Measurements from ENCODE around the gene TNNC2. TPM values are rescaled to one million over a fixed set of nuclear protein-coding genes. Genes with fewer than 3 reads are reported as not detected.
"Not testable (repeated sequence)": the region's sequence is repeated elsewhere in the genome, so short reads cannot be mapped to it uniquely, and the experiment has no call there.

Gene TNNC2
- total and polyA plus RNA-seq, 9 of the 15 experiments (the other 6 are each of a cell fraction or from before 2014, with no cell fraction given): not detected

DNA sequence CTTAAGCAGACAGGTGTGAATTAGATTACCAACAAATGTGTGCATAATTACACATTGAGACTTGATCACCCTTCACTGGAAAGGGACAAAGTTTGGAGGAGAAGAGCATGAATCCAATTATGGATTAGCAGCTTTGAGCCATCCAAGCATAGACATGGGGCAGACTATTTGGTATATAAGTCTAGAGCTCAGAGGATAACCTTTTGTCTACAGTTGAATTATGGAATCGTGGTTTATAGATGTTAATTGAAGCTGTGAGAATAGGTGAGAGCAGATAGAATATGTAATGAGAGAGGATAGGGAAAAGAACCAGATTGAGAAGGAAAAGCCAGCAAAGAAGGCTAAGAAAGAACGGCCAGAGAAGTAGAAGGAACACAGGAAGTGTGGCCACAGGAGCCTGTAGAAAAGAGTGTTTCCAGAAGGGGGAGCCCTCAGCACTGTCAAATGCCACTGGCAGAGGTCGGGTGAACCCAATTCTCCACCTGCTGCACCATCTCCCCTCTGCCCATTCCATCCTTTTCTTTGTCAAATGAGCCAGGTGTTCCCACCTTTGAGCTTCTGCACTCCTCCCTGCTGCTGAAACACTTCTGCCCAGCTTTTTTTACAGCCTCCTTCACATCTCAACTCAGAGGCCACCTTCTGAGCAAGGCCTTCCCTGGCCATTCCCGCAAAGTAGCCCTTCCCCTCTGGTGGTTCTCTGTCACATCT, 28.0 kb downstream of the TNNC2 start (continued):
- TF ChIP-seq, protein P1, sequence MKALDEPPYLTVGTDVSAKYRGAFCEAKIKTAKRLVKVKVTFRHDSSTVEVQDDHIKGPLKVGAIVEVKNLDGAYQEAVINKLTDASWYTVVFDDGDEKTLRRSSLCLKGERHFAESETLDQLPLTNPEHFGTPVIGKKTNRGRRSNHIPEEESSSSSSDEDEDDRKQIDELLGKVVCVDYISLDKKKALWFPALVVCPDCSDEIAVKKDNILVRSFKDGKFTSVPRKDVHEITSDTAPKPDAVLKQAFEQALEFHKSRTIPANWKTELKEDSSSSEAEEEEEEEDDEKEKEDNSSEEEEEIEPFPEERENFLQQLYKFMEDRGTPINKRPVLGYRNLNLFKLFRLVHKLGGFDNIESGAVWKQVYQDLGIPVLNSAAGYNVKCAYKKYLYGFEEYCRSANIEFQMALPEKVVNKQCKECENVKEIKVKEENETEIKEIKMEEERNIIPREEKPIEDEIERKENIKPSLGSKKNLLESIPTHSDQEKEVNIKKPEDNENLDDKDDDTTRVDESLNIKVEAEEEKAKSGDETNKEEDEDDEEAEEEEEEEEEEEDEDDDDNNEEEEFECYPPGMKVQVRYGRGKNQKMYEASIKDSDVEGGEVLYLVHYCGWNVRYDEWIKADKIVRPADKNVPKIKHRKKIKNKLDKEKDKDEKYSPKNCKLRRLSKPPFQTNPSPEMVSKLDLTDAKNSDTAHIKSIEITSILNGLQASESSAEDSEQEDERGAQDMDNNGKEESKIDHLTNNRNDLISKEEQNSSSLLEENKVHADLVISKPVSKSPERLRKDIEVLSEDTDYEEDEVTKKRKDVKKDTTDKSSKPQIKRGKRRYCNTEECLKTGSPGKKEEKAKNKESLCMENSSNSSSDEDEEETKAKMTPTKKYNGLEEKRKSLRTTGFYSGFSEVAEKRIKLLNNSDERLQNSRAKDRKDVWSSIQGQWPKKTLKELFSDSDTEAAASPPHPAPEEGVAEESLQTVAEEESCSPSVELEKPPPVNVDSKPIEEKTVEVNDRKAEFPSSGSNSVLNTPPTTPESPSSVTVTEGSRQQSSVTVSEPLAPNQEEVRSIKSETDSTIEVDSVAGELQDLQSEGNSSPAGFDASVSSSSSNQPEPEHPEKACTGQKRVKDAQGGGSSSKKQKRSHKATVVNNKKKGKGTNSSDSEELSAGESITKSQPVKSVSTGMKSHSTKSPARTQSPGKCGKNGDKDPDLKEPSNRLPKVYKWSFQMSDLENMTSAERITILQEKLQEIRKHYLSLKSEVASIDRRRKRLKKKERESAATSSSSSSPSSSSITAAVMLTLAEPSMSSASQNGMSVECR (CRISPR knock-in tag; IDR thresholded peaks at IDR 0.05): no peak
- TF ChIP-seq BRD9 (IDR thresholded peaks at IDR 0.05; ENCODE audit: low read depth, partially characterized antibody) (peak; percentile 27), ZFX (CRISPR knock-in tag; IDR thresholded peaks at IDR 0.05) (0 out of 2 replicates have a peak, but pooled peaks have one; percentile 23)
- TF ChIP-seq, protein P2, sequence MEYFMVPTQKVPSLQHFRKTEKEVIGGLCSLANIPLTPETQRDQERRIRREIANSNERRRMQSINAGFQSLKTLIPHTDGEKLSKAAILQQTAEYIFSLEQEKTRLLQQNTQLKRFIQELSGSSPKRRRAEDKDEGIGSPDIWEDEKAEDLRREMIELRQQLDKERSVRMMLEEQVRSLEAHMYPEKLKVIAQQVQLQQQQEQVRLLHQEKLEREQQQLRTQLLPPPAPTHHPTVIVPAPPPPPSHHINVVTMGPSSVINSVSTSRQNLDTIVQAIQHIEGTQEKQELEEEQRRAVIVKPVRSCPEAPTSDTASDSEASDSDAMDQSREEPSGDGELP (CRISPR knock-in tag; IDR thresholded peaks at IDR 0.05; ENCODE audit: borderline replicate concordance): peak; percentile 20; the same call in 1 of the 2 replicates

DNA sequence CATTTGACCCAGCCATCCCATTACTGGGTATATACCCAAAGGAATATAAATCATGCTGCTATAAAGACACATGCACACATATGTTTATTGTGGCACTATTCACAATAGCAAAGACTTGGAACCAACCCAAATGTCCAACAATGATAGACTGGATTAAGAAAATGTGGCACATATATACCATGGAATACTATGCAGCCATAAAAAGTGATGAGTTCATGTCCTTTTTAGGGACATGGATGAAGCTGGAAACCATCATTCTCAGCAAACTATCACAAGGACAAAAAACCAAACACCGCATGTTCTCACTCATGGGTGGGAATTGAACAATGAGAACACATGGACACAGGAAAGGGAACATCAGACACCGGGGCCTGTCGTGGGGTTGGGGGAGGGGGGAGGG, 29.2 kb downstream of the TNNC2 start:
- peaks cover 59% of the 10 kb centered on the region; the same call in 2 of the 3 replicates for H3K36me3 ChIP-seq (ENCODE audit: control insufficient read depth, insufficient read depth, low read length)
- 87% methylated on average over 3 of the region's 3 CpGs for WGBS (ENCODE audit: insufficient coverage, low coverage, missing lambda C conversion rate)

DNA sequence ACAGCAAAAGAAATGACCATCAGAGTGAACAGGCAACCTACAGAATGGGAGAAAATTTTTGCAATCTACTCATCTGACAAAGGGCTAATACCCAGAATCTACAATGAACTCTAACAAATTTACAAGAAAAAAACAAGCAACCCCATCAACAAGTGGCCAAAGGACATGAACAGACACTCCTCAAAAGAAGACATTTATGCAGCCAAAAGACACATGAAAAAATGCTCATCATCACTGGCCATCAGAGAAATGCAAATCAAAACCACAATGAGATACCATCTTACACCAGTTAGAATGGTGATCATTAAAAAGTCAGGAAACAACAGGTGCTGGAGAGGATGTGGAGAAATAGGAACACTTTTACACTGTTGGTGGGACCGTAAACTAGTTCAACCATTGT, 29.6 kb downstream of the TNNC2 start:
- H3K4me1 ChIP-seq (replicated peaks in 1 of 2; ENCODE audit: control insufficient read depth in 2 of 2, insufficient read depth in 2 of 2, low read length in 2 of 2); CTCF ChIA-PET (ENCODE audit: low intra/inter-chr PET ratio); H3K4me3 ChIP-seq; ATAC-seq; H3K27me3 ChIP-seq (ENCODE audit: control insufficient read depth in 2 of 2, insufficient read depth in 2 of 2, low read length in 2 of 2); POLR2A ChIA-PET; H3K9me1 ChIP-seq (ENCODE audit: control insufficient read depth, insufficient read depth, low read length); H3K79me2 ChIP-seq (ENCODE audit: control insufficient read depth, insufficient read depth, low read length); H3K9me3 ChIP-seq (replicated peaks; ENCODE audit: control insufficient read depth, insufficient read depth, low read depth, low read length); DNase-seq (ENCODE audit: extremely low read depth in 1 of 4, low spot score in 3 of 4); H3K27ac ChIP-seq (ENCODE audit: extremely low read depth, low read depth, low read length); FAIRE-seq; H4K20me1 ChIP-seq (replicated peaks; ENCODE audit: control insufficient read depth, insufficient read depth, low read length); H3K9ac ChIP-seq (ENCODE audit: insufficient read depth in 1 of 2, low read depth in 2 of 2, low read length in 2 of 2); H2AFZ ChIP-seq (ENCODE audit: low read depth, low read length); H3K4me2 ChIP-seq (ENCODE audit: insufficient read depth, low read length): not testable (repeated sequence)
- in situ Hi-C loops (cut with MboI): loop anchor here (5.0 kb wide), 1 partner anchor 165 kb away; no protein-coding TSS in a partner anchor
- WGBS (ENCODE audit: insufficient coverage, low coverage, missing lambda C conversion rate): no CpG with 5 or more reads among the region's 1 CpG
- peaks cover 55% of the 10 kb centered on the region; the same call in 2 of the 3 replicates for H3K36me3 ChIP-seq (ENCODE audit: control insufficient read depth, insufficient read depth, low read length)
- BruUV-seq (replicated peaks): TSS peak; percentile 4
- intact Hi-C loops (cut with micrococcal nuclease): loop anchor here (5.0 to 10.0 kb wide), 2 partner anchors 90 to 137 kb away; partner anchors contain the start of genes PCIF1 and SPATA25

More for the DNA sequence above, 29.2 kb downstream of the TNNC2 start:
- H3K27me3 ChIP-seq (ENCODE audit: control insufficient read depth in 2 of 2, insufficient read depth in 2 of 2, low read length in 2 of 2); FAIRE-seq; DNase-seq (ENCODE audit: extremely low read depth in 1 of 4, low spot score in 3 of 4); ATAC-seq; H3K4me2 ChIP-seq (ENCODE audit: insufficient read depth, low read length); H3K4me1 ChIP-seq (replicated peaks in 1 of 2; ENCODE audit: control insufficient read depth in 2 of 2, insufficient read depth in 2 of 2, low read length in 2 of 2); H2AFZ ChIP-seq (ENCODE audit: low read depth, low read length); H3K9me3 ChIP-seq (replicated peaks; ENCODE audit: control insufficient read depth, insufficient read depth, low read depth, low read length); H3K9ac ChIP-seq (ENCODE audit: insufficient read depth in 1 of 2, low read depth in 2 of 2, low read length in 2 of 2); H3K79me2 ChIP-seq (ENCODE audit: control insufficient read depth, insufficient read depth, low read length); H3K27ac ChIP-seq (ENCODE audit: extremely low read depth, low read depth, low read length); BruUV-seq (replicated peaks); H3K9me1 ChIP-seq (ENCODE audit: control insufficient read depth, insufficient read depth, low read length); H3K4me3 ChIP-seq; H4K20me1 ChIP-seq (replicated peaks; ENCODE audit: control insufficient read depth, insufficient read depth, low read length): not testable (repeated sequence)
- intact Hi-C loops (cut with micrococcal nuclease) (loop anchor here (5.0 to 10.0 kb wide), 2 partner anchors 89 to 137 kb away; partner anchors contain the start of genes PCIF1 and SPATA25), in situ Hi-C loops (cut with MboI) (loop anchor here (5.0 kb wide), 1 partner anchor 164 kb away; no protein-coding TSS in a partner anchor)
- POLR2A ChIA-PET: interaction anchor here (1.3 to 1.5 kb wide), 2 partner anchors 146 to 172 kb away, joined by 5 to 7 read pairs; no protein-coding TSS in a partner anchor
- CTCF ChIA-PET (ENCODE audit: low intra/inter-chr PET ratio): interaction anchor here (2.1 kb wide), 1 partner anchor 165 kb away, joined by 13 read pairs; no protein-coding TSS in a partner anchor

Data from K562 (cell line).